ENCODE measurements around the gene PFAS. TPM values are rescaled to one million over a fixed set of nuclear protein-coding genes. Genes with fewer than 3 reads are reported as not detected.

PFAS gene
- total RNA-seq (ENCODE audit: low replicate concordance): 54.5 and 117 TPM in 2 replicates
- long read RNA-seq, partial matches to known transcripts: 2 of 4 reads
- long read RNA-seq, other reads (novel, unspliced or antisense): 2 of 4 reads

GRCh38 chr17:8248751-8249607, at the start of gene PFAS:
TSS of gene PFAS (plus strand) at chr17:8249289. CDS start at chr17:8253938, 4,649 bp downstream.
- H3K9me3 Mint-ChIP-seq: no peaks in the 10 kb centered on the region

GRCh38 chr17:8204761-8205555, 44.1 kb upstream of the PFAS start:
- Mint-ChIP-seq H3K27me3 (peaks cover 3% of the 10 kb centered on the region), H3K4me1 (ENCODE audit: unreplicated experiment) (peaks cover 3% of the 10 kb centered on the region), H3K27ac (no peak overlapping the region), H3K4me3 (no peak overlapping the region), H3K36me3 (peaks cover 18% of the 10 kb centered on the region), H3K9me3 (peaks cover 3% of the 10 kb centered on the region)
- no peak for DNase-seq (ENCODE audit: extremely low spot score, unreplicated experiment)
- no peak for TF ChIP-seq CTCF (conservative IDR thresholded peaks at IDR 0.05)

More at GRCh38 chr17:8248751-8249607, at the start of gene PFAS:
- DNase-seq (ENCODE audit: extremely low spot score, unreplicated experiment): peak; percentile 96
- Mint-ChIP-seq H3K4me3 (peak within 1 kb of the TSS; percentile 100), H3K27me3 (peaks cover 4% of the 10 kb centered on the region), H3K4me1 (ENCODE audit: unreplicated experiment) (peaks cover 10% of the 10 kb centered on the region), H3K36me3 (no peaks in the 10 kb centered on the region), H3K27ac (peak within 1 kb of the TSS; percentile 100)
- peak; percentile 23 for TF ChIP-seq CTCF (conservative IDR thresholded peaks at IDR 0.05)

GRCh38 chr17:8206536-8206935, 42.6 kb upstream of the PFAS start:
- Mint-ChIP-seq H3K27me3 (no peaks in the 10 kb centered on the region), H3K4me1 (ENCODE audit: unreplicated experiment) (peaks cover 9% of the 10 kb centered on the region), H3K27ac (no peak overlapping the region), H3K36me3 (peaks cover 15% of the 10 kb centered on the region), H3K4me3 (peak overlapping the region; percentile 15), H3K9me3 (no peaks in the 10 kb centered on the region)
- DNase-seq (ENCODE audit: extremely low spot score, unreplicated experiment): no peak
- TF ChIP-seq CTCF (conservative IDR thresholded peaks at IDR 0.05): no peak

GRCh38 chr17:8209907-8210760, 39.0 kb upstream of the PFAS start, which contains the start of gene AURKB:
TSS of gene AURKB (minus strand) at chr17:8210575. CDS start at chr17:8210224, 351 bp downstream.
- H3K4me1 Mint-ChIP-seq (ENCODE audit: unreplicated experiment): peaks cover 9% of the 10 kb centered on the region
- H3K36me3 Mint-ChIP-seq: peaks cover 7% of the 10 kb centered on the region
- peak within 1 kb of the TSS; percentile 99 for H3K4me3 Mint-ChIP-seq
- no peaks in the 10 kb centered on the region for H3K9me3 Mint-ChIP-seq
- H3K27ac Mint-ChIP-seq: peak within 1 kb of the TSS; percentile 94
- peaks cover 3% of the 10 kb centered on the region for H3K27me3 Mint-ChIP-seq
- TF ChIP-seq CTCF (conservative IDR thresholded peaks at IDR 0.05): no peak
- peak; percentile 94 for DNase-seq (ENCODE audit: extremely low spot score, unreplicated experiment)

Measured in type B pancreatic cell (in vitro differentiated cells).